Progenitor cell of endocrine pancreas (in vitro differentiated cells): ENCODE data around the gene CMTM6. TPM values are rescaled to one million over a fixed set of nuclear protein-coding genes. Genes with fewer than 3 reads are reported as not detected.

Experiments used
- DNase-seq: peaks from one replicate; pipeline ENCODE4 v3.0.0; 2021; ENCODE audit warnings: low spot score; ENCODE audit not compliant: unreplicated experiment
- H3K27ac Mint-ChIP-seq: 2 replicates; pipeline ENCODE4 v1.8.0; 2021; ENCODE audit warnings: mild to moderate bottlenecking, moderate library complexity, mixed read lengths
- H3K27me3 Mint-ChIP-seq: 2 replicates; pipeline ENCODE4 v1.8.0; 2021; ENCODE audit warnings: mixed read lengths
- H3K36me3 Mint-ChIP-seq: 2 replicates; pipeline ENCODE4 v1.8.0; 2022; ENCODE audit warnings: mixed read lengths; ENCODE audit not compliant: insufficient read depth
- H3K4me1 Mint-ChIP-seq: 2 replicates; pipeline ENCODE4 v1.8.0; 2021; ENCODE audit warnings: low read depth, mixed read lengths
- H3K4me3 Mint-ChIP-seq: 2 replicates; pipeline ENCODE4 v1.8.0; 2021; ENCODE audit warnings: low read depth, mild to moderate bottlenecking, moderate library complexity, mixed read lengths
- H3K9me3 Mint-ChIP-seq: 2 replicates; pipeline ENCODE4 v1.8.0; 2021; ENCODE audit warnings: low read depth, mixed read lengths
- CTCF ChIP-seq: fragments of 200-600 bp; sonication (generic); IDR thresholded peaks from one replicate; pipeline ENCODE4 v1.5.0; 2021; ENCODE audit warnings: antibody characterized with exemption, mild to moderate bottlenecking; ENCODE audit not compliant: unreplicated experiment
- total RNA-seq: library from RNA; stranded (reverse); gene quantifications from 2 replicates; pipeline ENCODE4 v1.2.1, GENCODE V29; 2021

The CMTM6 gene
- total RNA-seq, 1 donor from 2014 or later, result 52.7 TPM

- Mint-ChIP-seq H3K27ac (no peak overlapping the region), H3K9me3 (no peaks in the 10 kb centered on the region), H3K36me3 (peaks cover 16% of the 10 kb centered on the region), H3K4me3 (no peak overlapping the region), H3K27me3 (peaks cover 4% of the 10 kb centered on the region), H3K4me1 (peaks cover 15% of the 10 kb centered on the region)
- no peak for TF ChIP-seq CTCF
- DNase-seq, result no peak
These were observed 48.5 kb downstream of the CMTM6 start for GRCh38 chr3:32454111-32454510.

DNA sequence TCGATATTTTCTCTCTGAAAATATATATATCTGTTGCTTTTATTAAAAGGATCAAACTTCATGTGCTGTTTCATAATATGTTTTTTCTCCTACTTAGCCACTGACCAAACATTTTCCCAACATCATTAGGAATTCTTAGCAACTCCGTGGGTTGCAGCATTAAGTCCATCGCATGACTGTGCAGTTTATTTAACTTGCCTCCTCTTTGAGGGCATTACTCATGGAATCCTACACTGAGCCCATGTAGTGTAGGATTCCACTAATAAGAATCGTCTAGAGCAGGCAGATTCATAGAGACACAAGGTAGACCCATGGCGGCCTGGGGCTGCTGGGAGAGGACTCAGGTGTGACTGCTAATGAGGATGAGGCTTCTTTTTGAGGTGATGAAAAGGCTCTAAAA lies 49.3 kb downstream of the CMTM6 start:
- no peaks in the 10 kb centered on the region for H3K9me3 Mint-ChIP-seq
- H3K27ac Mint-ChIP-seq, result no peak overlapping the region
- no peak for TF ChIP-seq CTCF
- H3K27me3 Mint-ChIP-seq, result peaks cover 3% of the 10 kb centered on the region
- H3K4me1 Mint-ChIP-seq, result peaks cover 19% of the 10 kb centered on the region
- no peak for DNase-seq
- H3K36me3 Mint-ChIP-seq, result peaks cover 16% of the 10 kb centered on the region
- H3K4me3 Mint-ChIP-seq, result no peak overlapping the region

DNA sequence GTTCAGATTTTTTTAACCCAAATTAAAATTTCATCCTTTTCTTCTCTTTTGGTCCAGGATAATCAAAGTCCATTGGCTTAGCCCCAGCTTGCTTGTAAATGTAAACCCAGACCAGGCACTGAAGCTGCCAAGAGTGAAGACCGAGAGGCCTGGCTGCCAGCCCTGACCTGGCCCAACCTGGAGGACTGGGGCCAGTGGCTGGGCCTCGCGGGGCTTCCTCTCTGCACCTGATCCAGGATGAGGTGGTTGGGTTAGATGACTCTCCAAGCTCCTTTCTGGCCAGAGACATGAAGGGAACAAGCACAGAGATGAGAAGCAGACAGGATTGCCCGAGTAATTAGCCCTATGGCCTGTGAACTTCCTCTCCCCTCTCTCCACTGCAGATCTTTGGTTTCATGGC lies 50.6 kb downstream of the CMTM6 start:
- Mint-ChIP-seq H3K27me3 (no peaks in the 10 kb centered on the region), H3K36me3 (peaks cover 11% of the 10 kb centered on the region), H3K4me3 (no peak overlapping the region), H3K9me3 (no peaks in the 10 kb centered on the region), H3K4me1 (peaks cover 22% of the 10 kb centered on the region), H3K27ac (no peak overlapping the region)
- no peak for TF ChIP-seq CTCF
- DNase-seq, result no peak

DNA sequence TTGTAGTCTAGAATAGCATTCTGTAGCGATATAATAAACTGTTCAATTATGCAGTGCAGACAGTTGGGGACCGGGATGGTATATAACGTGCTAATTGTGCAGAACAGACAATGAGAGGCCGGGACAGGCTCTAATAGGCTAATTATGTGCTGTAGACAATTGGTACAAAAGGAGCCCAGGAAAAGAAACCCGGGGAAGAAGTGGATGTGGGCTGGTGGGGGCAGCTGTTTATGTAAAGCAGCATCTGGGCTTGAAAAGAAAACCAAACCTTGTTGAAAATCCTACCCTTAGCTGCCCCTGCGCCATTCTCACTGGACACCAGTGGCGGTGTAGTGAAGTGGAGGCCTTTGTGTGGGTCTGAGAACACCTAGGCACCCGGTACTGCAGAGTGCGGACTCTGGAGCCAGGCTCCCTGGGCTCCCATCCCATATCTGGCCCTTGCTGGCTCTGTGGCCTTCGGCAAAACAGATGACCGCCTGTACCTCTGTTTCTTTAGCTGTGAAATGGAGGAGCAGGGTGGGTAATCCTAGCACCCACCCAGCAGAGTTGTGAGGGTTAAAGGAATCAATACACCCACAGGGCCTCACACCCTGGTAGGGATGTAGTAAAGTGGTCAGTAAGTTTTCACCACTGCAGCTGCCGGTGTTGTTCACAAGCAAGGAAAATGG lies 51.5 kb downstream of the CMTM6 start:
- DNase-seq, result no peak
- peaks cover 21% of the 10 kb centered on the region for H3K4me1 Mint-ChIP-seq
- no peak overlapping the region for H3K27ac Mint-ChIP-seq

DNA sequence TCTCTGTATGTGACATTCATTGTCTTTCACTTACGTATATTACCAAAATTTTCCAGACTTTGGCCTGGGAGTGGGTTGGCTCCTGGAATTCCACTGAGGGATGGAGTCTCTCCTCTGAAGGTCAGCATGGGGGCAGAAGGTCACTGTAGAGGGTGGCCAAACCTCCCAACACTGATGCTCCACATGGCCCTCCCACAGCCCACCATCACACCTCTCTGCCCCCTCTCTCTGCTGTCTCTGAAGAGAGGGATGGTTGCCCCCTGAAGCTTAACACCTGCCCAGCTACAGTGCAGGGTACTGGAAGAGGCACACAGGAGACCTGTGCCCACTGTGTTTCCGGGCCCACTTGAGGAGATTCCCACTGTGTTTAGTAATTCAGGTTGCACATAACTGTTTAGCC lies 52.2 kb downstream of the CMTM6 start:
- no peak overlapping the region for H3K27ac Mint-ChIP-seq
- no peaks in the 10 kb centered on the region for H3K9me3 Mint-ChIP-seq
- H3K4me3 Mint-ChIP-seq, result no peak overlapping the region
- no peaks in the 10 kb centered on the region for H3K27me3 Mint-ChIP-seq
- peaks cover 17% of the 10 kb centered on the region for H3K36me3 Mint-ChIP-seq
- no peak for DNase-seq
- peaks cover 16% of the 10 kb centered on the region for H3K4me1 Mint-ChIP-seq
- TF ChIP-seq CTCF, result no peak

More for the DNA sequence above, 51.5 kb downstream of the CMTM6 start:
- no peaks in the 10 kb centered on the region for H3K9me3 Mint-ChIP-seq
- H3K36me3 Mint-ChIP-seq, result peaks cover 15% of the 10 kb centered on the region
- no peak overlapping the region for H3K4me3 Mint-ChIP-seq
- TF ChIP-seq CTCF, result no peak
- H3K27me3 Mint-ChIP-seq, result no peaks in the 10 kb centered on the region
